OCI-LY3 (cell line): Measurements from ENCODE around the gene PAX5.
"Not testable (repeated sequence)": the region's sequence is repeated elsewhere in the genome, so short reads cannot be mapped to it uniquely, and the experiment has no call there.

Source experiments
- EZH2phosphoT487 ChIP-seq: fragments of 200-600 bp; shearing (Covaris generic); IDR thresholded peaks from 2 replicates; pipeline ENCODE4 v1.6.1; 2018; ENCODE audit warnings: antibody characterized with exemption, mixed run types, low read depth
- TF ChIP-seq, protein P1 (sequence below): fragments of 200-600, 300-600 bp; sonication (generic); IDR thresholded peaks from 2 replicates; pipeline ENCODE4 v1.5.1; 2014; ENCODE audit warnings: antibody characterized with exemption, low read length, low read depth

GRCh38 chr9:36869605-36870004 is 164.5 kb downstream of the PAX5 start:
- TF ChIP-seq, protein P1, sequence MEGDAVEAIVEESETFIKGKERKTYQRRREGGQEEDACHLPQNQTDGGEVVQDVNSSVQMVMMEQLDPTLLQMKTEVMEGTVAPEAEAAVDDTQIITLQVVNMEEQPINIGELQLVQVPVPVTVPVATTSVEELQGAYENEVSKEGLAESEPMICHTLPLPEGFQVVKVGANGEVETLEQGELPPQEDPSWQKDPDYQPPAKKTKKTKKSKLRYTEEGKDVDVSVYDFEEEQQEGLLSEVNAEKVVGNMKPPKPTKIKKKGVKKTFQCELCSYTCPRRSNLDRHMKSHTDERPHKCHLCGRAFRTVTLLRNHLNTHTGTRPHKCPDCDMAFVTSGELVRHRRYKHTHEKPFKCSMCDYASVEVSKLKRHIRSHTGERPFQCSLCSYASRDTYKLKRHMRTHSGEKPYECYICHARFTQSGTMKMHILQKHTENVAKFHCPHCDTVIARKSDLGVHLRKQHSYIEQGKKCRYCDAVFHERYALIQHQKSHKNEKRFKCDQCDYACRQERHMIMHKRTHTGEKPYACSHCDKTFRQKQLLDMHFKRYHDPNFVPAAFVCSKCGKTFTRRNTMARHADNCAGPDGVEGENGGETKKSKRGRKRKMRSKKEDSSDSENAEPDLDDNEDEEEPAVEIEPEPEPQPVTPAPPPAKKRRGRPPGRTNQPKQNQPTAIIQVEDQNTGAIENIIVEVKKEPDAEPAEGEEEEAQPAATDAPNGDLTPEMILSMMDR: not testable (repeated sequence)
- TF ChIP-seq EZH2phosphoT487: not testable (repeated sequence)
